Adipose tissue (tissue), 3 donors: ENCODE measurements around the gene SLC2A14. TPM values are rescaled to one million over a fixed set of nuclear protein-coding genes. Genes with fewer than 3 reads are reported as not detected.
"Not testable (repeated sequence)": the region's sequence is repeated elsewhere in the genome, so short reads cannot be mapped to it uniquely, and the experiment has no call there.

ENCODE experiments used
- H3K27ac ChIP-seq: one replicate; pipeline ENCODE4 v1.5.1; 2013; ENCODE audit warnings: low read depth, low read length
- WGBS, 3 donors: extraction: QIAGEN DNeasy Blood & Tissue Kit; methylation state at CpG; one replicate each; pipeline ENCODE4 v1.1.7; 2013; 5-methylcytosine and 5-hydroxymethylcytosine counted together
- polyA plus RNA-seq, 3 donors: library from polyadenylated mRNA; stranded (reverse); fragments of 200-250 nt; gene quantifications; one replicate each; pipeline ENCODE4 v1.2.3, GENCODE V29; 2013
- donor health status: healthy with polysubstance abuse.
- donor health status: Bipolar disorder and iron deficiency.
- donor health status: healthy.

The SLC2A14 gene
- polyA plus RNA-seq, 3 donors = 0.13 to 5.3 TPM; not detected in 1

DNA sequence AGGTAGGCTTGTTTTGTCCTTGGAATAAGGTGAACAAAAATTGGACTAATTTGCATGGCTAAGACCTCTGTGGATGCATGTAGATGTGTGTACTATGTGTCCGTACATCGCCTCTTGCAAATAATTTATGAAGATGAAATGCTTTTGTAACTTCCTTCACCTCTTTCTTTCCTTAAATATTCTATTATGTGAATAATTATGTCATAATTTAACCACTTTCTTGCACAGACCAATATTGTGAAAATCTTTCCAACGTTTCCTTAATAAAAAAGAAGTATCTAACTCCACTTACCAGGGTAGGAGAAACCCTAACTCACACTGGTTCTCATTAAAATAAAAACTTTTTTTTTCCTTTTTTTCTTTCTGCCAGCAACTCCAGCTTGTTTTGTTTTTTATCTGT is 79.5 kb downstream of the SLC2A14 start:
- no peak overlapping the region for H3K27ac ChIP-seq
- WGBS, 3 donors = 31 to 59% (median 55%) methylated on average over 3 of the region's 3 CpGs

DNA sequence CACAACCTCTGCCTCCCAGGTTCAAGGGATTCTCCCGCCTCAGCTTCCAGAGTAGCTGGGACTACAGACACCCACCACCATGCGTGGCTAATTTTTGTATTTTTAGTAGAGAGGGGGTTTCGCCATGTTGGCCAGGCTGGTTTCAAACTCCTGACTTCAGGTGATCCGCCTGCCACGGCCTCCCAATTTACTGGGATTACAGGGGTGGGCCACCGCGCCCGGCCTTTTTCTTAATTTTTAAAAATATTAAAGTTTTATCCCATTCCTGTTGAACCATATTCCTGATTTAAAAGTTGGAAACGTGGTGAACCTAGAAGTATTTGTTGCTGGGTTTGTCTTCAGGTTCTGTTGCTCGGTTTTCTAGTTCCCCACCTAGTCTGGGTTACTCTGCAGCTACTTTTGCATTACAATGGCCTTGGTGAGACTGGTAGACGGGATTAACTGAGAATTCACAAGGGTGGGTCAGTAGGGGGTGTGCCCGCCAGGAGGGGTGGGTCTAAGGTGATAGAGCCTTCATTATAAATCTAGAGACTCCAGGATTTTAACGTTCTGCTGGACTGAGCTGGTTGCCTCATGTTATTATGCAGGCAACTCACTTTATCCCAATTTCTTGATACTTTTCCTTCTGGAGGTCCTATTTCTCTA is 83.7 kb downstream of the SLC2A14 start, which contains the start of gene NANOG:
Gene NANOG (plus strand): TSS at position 519 of the 645 bp plus-strand sequence. CDS start 213 bp downstream, outside the sequence.
- 79 to 83% (median 82%) methylated on average over 12 to 13 of the region's 13 CpGs for WGBS, 3 donors
- H3K27ac ChIP-seq = not testable (repeated sequence)

DNA sequence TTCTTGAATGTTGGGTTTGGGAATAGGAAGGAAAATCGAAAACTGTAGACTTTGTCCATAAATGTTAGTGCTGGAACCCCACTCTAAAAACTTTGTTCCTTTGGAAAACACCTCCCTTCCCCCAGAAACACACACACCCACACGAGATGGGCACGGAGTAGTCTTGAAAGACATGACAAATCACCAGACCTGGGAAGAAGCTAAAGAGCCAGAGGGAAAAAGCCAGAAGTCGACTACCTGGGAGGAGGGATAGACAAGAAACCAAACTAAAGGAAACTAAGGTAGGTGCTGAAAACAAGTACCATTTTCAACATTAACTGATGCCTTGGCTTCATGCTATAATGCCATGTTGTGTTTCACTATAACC is 84.4 kb downstream of the SLC2A14 start:
- no peak overlapping the region for H3K27ac ChIP-seq
- WGBS, 3 donors = 15 to 39% (median 34%) methylated on average over 4 of the region's 4 CpGs

DNA sequence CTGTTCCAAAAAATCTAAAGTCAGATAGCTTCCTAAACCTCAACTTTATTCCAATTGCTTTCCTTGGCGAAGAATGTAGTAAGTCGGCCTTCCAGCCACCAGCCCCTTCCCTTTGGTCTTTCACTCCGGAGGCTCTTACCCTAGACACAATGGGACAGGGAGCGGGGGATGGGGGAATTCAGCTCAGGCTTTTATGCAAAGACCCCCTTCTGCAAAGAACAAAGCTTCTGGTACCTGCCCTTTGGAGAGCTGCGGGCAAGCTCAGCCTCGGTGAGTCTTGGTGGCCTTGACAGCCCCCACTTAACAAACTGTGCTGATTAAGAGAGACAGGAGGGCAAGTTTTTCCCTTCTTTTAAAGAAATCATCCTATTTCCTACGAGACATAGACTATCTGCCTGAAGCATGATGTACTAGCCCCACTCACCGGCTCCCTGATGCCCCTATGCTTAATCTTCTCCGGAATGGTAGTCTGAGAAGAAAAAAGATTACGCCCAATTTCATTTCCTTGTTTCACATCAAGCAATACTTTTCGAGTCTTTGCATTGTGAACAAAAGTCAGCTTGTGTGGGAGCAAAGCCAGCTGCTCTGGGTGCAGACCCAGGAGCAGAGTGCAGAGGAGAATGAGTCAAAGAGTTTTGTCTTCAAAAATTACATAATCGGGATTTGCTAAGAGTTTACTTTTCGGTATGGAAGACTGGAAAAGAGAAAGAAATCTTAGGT is 85.0 kb downstream of the SLC2A14 start:
- whole genome bisulfite sequencing, 3 donors = 25 to 47% (median 39%) methylated on average over 13 of the region's 13 CpGs
- H3K27ac ChIP-seq = no peak overlapping the region

DNA sequence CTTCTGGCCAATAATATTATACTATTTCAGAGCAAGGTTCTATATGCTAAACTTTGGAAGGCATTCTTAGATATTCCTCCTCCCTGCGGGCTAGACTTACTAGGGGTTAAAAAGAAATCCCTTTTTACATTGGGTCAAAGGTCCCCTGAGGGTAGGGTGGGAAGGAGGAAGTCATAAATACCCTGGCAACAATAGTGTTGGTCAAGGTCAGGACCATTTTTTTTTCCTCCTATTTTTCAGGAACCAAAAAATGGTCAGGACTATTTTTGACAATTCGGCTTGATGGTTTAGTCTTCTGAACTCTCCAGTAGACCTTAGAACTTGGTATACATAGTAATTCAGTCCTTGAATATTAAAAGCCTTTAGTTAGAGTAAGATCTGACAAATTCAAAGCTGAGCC is 88.0 kb downstream of the SLC2A14 start:
- H3K27ac ChIP-seq = no peak overlapping the region
- 51 to 73% (median 55%) methylated on average over 2 of the region's 2 CpGs for WGBS, 3 donors

DNA sequence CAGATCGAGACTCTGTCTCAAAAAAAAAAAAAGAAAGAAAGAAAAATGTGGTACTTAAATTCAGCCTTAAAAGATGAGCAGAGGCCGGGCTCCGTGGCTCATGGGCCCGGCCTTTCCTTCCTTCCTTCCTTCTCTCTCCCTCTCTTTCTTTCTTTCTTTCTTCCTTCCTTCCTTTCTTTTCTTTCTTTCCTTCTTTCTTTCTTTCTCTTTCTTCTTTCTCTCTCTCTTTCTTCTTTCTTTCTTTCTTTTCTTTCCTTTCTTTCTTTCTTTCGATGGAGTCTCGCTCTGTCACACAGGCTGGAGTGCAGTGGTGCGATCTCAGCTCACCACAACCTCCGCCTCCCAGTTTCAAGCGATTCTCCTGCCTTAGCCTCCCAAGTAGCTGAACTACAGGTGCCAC is 89.3 kb downstream of the SLC2A14 start:
- WGBS, 3 donors = 77 to 94% (median 86%) methylated on average over 9 of the region's 9 CpGs
- H3K27ac ChIP-seq = not testable (repeated sequence)

DNA sequence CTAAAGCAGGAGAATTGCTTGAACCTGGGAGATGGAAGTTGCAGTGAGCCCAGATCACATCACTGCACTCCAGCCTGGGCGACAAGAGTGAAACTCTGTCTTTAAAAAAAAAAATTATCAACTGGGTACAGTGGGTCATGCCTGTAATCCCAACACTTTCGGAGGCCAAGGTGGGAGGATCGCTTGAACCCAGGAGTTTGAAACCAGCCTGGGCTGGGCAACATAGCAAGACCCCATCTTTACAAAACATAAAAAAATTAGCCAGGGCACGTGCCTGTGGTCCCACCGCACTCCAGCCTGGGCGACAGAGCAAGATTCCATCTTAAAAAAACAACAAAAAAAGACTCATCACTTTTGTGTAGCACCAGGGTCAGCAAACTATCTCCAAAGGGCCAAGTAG is 90.7 kb downstream of the SLC2A14 start:
- no peak overlapping the region for H3K27ac ChIP-seq
- 90 to 96% (median 95%) methylated on average over 6 of the region's 6 CpGs for WGBS, 3 donors

DNA sequence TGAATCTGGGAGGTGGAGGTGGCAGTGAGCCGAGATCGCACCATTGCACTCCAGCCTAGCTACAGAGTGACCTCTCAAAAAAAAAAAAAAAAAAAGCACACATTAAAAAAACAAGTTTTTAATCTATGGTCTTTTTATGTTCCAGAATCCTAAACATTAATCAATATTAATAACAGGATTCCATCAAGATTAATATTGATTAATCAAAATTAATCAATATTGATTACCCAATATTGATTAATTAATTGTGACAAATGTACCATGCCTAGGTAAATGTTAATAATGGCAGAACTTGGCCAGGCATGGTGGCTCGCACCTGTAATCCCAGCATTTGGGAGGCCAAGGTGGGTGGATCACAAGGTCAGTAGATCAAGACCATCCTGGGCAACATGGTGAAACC is 91.4 kb downstream of the SLC2A14 start:
- no peak overlapping the region for H3K27ac ChIP-seq
- WGBS, 3 donors = 63 to 80% (median 79%) methylated on average over 3 of the region's 3 CpGs

DNA sequence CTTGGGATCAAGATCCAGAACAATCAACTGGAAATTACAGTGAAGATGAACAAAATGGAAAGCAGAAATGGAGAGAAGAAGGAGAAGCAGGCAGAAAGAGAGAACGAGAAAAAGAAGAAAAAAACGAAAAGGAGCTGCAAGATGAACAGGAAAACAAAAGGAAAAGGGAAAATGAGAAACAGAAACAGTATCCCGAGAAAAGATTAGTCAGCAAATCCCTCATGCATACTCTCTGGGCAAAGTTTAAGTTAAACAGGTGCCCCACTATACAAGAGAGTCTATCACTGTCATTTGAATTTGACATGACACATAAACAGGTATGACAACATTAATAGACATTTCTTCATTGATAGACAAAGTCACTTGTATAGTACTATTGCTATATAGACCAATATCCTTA is 102.7 kb downstream of the SLC2A14 start:
- 55 to 73% (median 59%) methylated on average over 3 of the region's 3 CpGs for WGBS, 3 donors
- no peak overlapping the region for H3K27ac ChIP-seq

Other genes starting within 250 kb of the SLC2A14 start
- not detected for gene APOBEC1, start 207.0 kb downstream of the SLC2A14 start, polyA plus RNA-seq
- gene GDF3, start 177.1 kb downstream of the SLC2A14 start, polyA plus RNA-seq = under 1 TPM in 2 of 3 donors, not detected in 1; 0.22 to 0.24 TPM
- not detected for gene DPPA3, start 161.5 kb downstream of the SLC2A14 start, polyA plus RNA-seq
- gene CLEC4C, start 125.5 kb downstream of the SLC2A14 start, polyA plus RNA-seq = not detected
- not detected for gene NANOGNB, start 107.7 kb downstream of the SLC2A14 start, polyA plus RNA-seq
- not detected for gene NANOG, start 83.5 kb downstream of the SLC2A14 start, polyA plus RNA-seq
- 10 to 100 TPM in 2 of 3 donors, 1 to 10 TPM in 1; 4.3 to 79.4 (median 43.3) TPM for gene SLC2A3, start 63.3 kb upstream of the SLC2A14 start, polyA plus RNA-seq
- 1 to 10 TPM; 4.8 to 8.7 (median 7.6) TPM for gene FOXJ2, start 159.8 kb upstream of the SLC2A14 start, polyA plus RNA-seq
- 10 to 100 TPM in 2 of 3 donors, 1 to 10 TPM in 1; 1.9 to 15.2 (median 14.5) TPM for gene C3AR1, start 193.4 kb upstream of the SLC2A14 start, polyA plus RNA-seq
- 10 to 100 TPM; 17.8 to 23.8 (median 19.7) TPM for gene NECAP1, start 209.4 kb upstream of the SLC2A14 start, polyA plus RNA-seq